ENCODE results near the gene CORO1C.

CORO1C gene

DNA sequence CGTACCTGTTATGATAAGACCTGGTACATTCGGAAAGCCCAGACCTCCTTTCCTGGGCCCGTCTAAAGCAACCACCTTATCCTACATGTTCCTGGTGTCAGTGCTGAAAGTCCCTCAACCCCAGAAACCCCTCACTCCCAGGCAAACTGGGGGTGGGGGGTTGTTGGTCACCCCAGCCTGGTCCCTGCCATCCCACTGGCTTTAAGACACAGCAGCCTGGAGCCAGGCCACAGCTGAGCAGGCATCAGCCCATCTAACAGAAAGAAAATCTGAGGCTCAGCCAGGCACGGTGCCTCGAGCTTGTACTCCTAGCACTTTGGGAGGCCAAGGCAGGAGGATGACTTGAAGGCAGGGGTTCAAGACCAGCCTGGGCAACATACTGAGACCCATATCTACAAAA is 102.2 kb downstream of the CORO1C start:
- no peak for ATAC-seq (ENCODE audit: insufficient read depth, low read depth)
- no peak for TF ChIP-seq EZH2 (IDR thresholded peaks at IDR 0.05; ENCODE audit: borderline replicate concordance, low read depth, low read length, severe bottlenecking)
- TF ChIP-seq, protein P1, sequence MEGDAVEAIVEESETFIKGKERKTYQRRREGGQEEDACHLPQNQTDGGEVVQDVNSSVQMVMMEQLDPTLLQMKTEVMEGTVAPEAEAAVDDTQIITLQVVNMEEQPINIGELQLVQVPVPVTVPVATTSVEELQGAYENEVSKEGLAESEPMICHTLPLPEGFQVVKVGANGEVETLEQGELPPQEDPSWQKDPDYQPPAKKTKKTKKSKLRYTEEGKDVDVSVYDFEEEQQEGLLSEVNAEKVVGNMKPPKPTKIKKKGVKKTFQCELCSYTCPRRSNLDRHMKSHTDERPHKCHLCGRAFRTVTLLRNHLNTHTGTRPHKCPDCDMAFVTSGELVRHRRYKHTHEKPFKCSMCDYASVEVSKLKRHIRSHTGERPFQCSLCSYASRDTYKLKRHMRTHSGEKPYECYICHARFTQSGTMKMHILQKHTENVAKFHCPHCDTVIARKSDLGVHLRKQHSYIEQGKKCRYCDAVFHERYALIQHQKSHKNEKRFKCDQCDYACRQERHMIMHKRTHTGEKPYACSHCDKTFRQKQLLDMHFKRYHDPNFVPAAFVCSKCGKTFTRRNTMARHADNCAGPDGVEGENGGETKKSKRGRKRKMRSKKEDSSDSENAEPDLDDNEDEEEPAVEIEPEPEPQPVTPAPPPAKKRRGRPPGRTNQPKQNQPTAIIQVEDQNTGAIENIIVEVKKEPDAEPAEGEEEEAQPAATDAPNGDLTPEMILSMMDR (IDR thresholded peaks at IDR 0.05; ENCODE audit: borderline replicate concordance, extremely low read depth, low read length, poor library complexity, severe bottlenecking): no peak
- Histone ChIP-seq H3K27me3 (ENCODE audit: insufficient read depth, low read length, poor library complexity) (no peaks in the 10 kb centered on the region), H3K4me3 (ENCODE audit: low read depth in 1 of 2, low read length in 2 of 2) (peak overlapping the region; percentile 39 to 62; a peak in 3 of 4 replicates), H3K9ac (ENCODE audit: low read depth, low read length) (peak overlapping the region; percentile 86), H3K4me1 (ENCODE audit: insufficient read depth, low read length) (peaks cover 73% of the 10 kb centered on the region), H3K27ac (ENCODE audit: low read length) (peak overlapping the region; percentile 95), H3K79me2 (ENCODE audit: insufficient read depth, low read length) (peaks cover 95% of the 10 kb centered on the region), H2AFZ (ENCODE audit: low read depth, low read length) (peak overlapping the region; percentile 57), H3K9me3 (ENCODE audit: insufficient read depth, low read length, severe bottlenecking) (no peaks in the 10 kb centered on the region), H4K20me1 (ENCODE audit: insufficient read depth, low read length) (no peaks in the 10 kb centered on the region), H3K36me3 (ENCODE audit: insufficient read depth, low read length) (peaks cover 19% of the 10 kb centered on the region), H3K4me2 (ENCODE audit: insufficient read depth, low read length) (peak overlapping the region; percentile 78)
- DNase-seq: peak; percentile 40

DNA sequence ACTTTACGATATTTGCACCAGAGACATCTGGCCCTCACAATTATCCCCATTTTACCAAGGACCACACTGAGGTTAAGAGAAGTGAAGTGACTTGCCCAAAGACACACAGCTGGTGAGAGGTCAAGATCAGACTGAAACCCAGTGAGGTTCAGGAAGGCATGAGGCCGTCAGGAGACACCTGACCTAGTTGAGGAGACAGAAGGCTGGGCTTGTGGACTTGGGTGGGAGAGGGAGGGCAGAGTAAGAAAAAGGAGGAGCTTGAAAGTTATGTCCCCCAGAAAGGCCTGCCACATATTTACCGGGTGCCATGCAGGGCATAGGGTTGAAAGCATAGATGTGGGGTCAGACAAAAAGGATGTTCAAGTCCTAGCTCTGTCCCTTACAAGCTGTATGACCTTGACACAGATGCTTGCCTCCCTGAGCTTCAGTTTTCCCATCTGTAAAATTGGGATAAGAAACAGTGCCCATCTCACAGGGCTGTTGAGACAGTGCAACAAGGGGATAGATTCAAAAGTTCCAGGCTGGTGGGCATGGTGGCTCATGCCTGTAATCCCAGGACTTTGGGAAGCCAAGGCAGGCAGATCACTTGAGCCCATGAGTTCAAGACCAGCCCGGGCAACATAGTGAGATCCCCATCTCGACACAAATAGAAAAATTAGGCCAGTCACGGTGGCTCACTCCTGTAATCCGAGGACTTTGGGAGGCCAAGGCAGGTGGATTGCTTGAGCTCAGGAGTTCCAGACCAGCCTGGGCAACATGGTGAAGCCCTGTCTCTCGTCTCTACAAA is 104.0 kb downstream of the CORO1C start:
- Histone ChIP-seq H3K27ac (ENCODE audit: low read length) (peak overlapping the region; percentile 95), H3K9me3 (ENCODE audit: insufficient read depth, low read length, severe bottlenecking) (no peaks in the 10 kb centered on the region), H3K36me3 (ENCODE audit: insufficient read depth, low read length) (peaks cover 38% of the 10 kb centered on the region), H2AFZ (ENCODE audit: low read depth, low read length) (no peak overlapping the region), H4K20me1 (ENCODE audit: insufficient read depth, low read length) (peaks cover 5% of the 10 kb centered on the region), H3K4me2 (ENCODE audit: insufficient read depth, low read length) (peak overlapping the region; percentile 78), H3K79me2 (ENCODE audit: insufficient read depth, low read length) (peaks cover 86% of the 10 kb centered on the region), H3K27me3 (ENCODE audit: insufficient read depth, low read length, poor library complexity) (no peaks in the 10 kb centered on the region), H3K4me1 (ENCODE audit: insufficient read depth, low read length) (peaks cover 55% of the 10 kb centered on the region), H3K4me3 (ENCODE audit: low read depth in 1 of 2, low read length in 2 of 2) (no peak overlapping the region), H3K9ac (ENCODE audit: low read depth, low read length) (peak overlapping the region; percentile 86)
- ATAC-seq (ENCODE audit: insufficient read depth, low read depth): no peak
- TF ChIP-seq, protein P1 (IDR thresholded peaks at IDR 0.05; ENCODE audit: borderline replicate concordance, extremely low read depth, low read length, poor library complexity, severe bottlenecking): no peak
- no peak for TF ChIP-seq EZH2 (IDR thresholded peaks at IDR 0.05; ENCODE audit: borderline replicate concordance, low read depth, low read length, severe bottlenecking)
- no peak for DNase-seq

DNA sequence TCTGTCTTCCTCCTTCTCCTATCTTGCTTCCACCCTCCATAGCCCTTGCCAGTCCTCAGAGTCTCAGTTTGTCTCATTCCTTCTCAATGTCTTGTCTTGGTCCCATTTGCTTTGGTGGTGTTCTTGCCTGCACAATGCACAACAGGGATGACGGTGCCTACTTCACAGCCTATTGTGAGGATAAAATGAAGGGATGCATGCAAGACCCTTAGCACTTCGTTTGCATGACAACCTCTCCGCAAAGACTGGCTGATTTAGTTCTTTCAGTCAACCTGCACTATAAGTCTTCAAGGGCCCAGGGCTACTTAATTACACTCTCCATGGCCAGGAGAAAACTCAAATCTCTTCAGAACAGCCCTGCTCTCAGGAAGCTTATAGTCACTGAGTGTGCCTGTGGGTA is 106.1 kb downstream of the CORO1C start:
- Histone ChIP-seq H3K4me3 (ENCODE audit: low read depth in 1 of 2, low read length in 2 of 2) (no peak overlapping the region), H3K4me2 (ENCODE audit: insufficient read depth, low read length) (no peak overlapping the region), H3K27me3 (ENCODE audit: insufficient read depth, low read length, poor library complexity) (no peaks in the 10 kb centered on the region), H3K27ac (ENCODE audit: low read length) (peak overlapping the region; percentile 21; the same call in 1 of the 2 replicates), H4K20me1 (ENCODE audit: insufficient read depth, low read length) (peaks cover 5% of the 10 kb centered on the region), H3K9me3 (ENCODE audit: insufficient read depth, low read length, severe bottlenecking) (no peaks in the 10 kb centered on the region), H3K36me3 (ENCODE audit: insufficient read depth, low read length) (peaks cover 46% of the 10 kb centered on the region), H3K79me2 (ENCODE audit: insufficient read depth, low read length) (peaks cover 67% of the 10 kb centered on the region), H3K9ac (ENCODE audit: low read depth, low read length) (no peak overlapping the region), H2AFZ (ENCODE audit: low read depth, low read length) (no peak overlapping the region), H3K4me1 (ENCODE audit: insufficient read depth, low read length) (peaks cover 34% of the 10 kb centered on the region)
- ATAC-seq (ENCODE audit: insufficient read depth, low read depth) (no peak), DNase-seq (no peak)
- no peak for TF ChIP-seq EZH2 (IDR thresholded peaks at IDR 0.05; ENCODE audit: borderline replicate concordance, low read depth, low read length, severe bottlenecking)
- TF ChIP-seq, protein P1 (IDR thresholded peaks at IDR 0.05; ENCODE audit: borderline replicate concordance, extremely low read depth, low read length, poor library complexity, severe bottlenecking): no peak

Measured in DND-41 (cell line).